RCC 7860 (cell line): ENCODE results near the gene ZFAND3.

Experiments
- DNase-seq: peaks from one replicate; pipeline ENCODE4 v3.0.0-alpha.2; 2015; ENCODE audit warnings: low spot score
- FAIRE-seq: peaks from 2 replicates; lab custom pipeline; 2012; peaks lifted over from hg19 to GRCh38; lab: Jason Lieb, UNC

Gene ZFAND3

GRCh38 chr6:38068854-38069590 lies 249.5 kb downstream of the ZFAND3 start:
- FAIRE-seq, result no peak
- no peak for DNase-seq

- DNase-seq, result no peak
- FAIRE-seq, result no peak
Measured at GRCh38 chr6:38077488-38078030, 258.0 kb downstream of the ZFAND3 start.

DNA sequence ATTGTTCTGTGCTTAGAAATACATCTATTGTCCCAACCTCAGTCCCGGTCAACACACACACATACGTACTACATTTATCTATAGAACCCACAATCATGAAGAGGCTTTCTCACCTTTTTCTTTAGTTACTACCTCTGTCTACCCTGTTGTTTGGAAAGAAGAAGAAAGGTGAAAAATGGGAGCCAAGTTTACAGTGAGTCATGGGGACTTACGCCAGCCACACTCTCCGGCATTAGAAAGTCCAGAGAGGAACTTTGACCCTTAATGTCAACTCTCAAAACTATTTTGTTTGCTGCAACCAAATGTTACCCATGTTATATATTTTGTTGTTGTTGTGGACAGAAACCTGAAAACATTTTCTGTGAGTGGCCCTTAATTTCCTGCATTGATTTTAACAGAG lies 259.1 kb downstream of the ZFAND3 start:
- FAIRE-seq, result no peak
- no peak for DNase-seq

GRCh38 chr6:38079107-38079506 lies 259.6 kb downstream of the ZFAND3 start:
- DNase-seq (no peak), FAIRE-seq (no peak)

DNA sequence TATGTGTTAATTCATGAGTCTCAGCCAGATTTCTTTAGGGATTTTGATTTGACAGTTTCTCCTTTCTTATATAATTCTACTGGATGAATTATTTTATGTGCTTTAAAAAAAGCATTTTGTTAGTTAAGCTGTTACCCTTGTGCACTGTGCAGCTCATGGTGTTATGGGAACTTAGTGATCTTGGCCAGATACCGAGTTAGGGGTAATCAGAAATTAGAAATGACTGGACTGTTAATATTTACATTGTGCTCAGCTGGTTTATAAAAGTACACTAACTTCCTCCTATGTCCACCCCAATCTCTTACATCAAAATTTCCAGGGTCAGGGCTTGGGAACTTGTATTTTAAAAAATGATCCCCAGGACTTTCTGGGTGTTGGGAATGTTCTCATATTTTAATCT lies 260.0 kb downstream of the ZFAND3 start:
- no peak for FAIRE-seq
- DNase-seq, result no peak

DNA sequence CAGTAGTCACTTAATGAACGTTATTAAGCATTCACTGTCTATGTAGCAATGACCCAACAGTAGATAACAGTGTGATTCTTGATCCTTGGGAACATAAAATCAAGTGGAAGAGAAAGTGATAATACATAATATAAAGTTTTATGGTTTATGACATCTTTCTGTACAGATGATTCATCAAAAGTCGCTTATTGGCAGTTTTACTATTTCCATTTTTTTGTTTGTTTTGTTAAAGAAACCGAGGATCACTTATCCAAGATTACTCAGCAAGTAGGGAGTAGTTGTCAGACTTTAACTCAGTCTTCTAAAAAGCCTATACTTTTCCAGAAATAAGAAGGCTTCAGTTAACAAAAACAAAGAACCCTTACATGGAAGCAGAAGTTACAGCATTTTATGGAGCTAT lies 260.8 kb downstream of the ZFAND3 start:
- FAIRE-seq (no peak), DNase-seq (no peak)

DNA sequence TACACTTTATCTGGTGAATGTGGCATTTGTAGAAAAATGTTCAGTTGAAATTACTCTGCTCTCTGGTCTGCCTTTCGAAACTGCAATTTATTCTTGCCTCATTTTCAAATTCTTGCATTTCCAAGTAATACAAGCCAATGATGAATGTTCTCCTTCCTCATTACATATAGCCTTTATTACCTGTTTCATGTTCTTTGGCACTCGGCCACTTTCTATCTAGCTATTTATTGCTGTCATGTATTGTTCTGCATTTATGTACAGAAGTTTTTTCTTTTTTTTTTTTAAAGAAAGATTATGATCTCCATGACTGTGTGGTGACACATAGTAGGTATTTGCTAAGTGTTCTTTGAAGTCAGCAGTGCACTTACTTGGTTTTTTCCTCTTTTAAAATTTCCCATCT lies 261.4 kb downstream of the ZFAND3 start:
- DNase-seq (no peak), FAIRE-seq (no peak)

DNA sequence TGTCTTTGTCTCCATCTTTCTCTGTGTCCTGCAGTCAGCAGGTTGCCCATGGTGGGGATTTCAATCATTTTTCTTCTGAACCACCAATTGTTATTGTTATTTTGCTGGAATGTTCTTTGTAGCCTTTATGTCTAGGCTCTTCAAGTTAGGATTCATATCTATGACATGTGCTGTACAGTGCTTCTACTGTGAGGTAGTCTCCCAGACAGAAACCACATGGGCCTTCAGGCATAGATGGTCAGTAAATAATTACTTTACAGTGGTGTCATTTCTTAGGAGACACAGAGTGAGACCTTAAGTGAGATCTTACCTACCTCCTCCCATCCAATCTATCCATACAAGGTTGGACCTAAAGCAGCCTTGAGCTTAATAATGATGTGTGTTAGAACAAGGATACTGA lies 265.5 kb downstream of the ZFAND3 start:
- FAIRE-seq (no peak), DNase-seq (no peak)

GRCh38 chr6:38086346-38086745 lies 266.8 kb downstream of the ZFAND3 start:
- no peak for DNase-seq
- no peak for FAIRE-seq

DNA sequence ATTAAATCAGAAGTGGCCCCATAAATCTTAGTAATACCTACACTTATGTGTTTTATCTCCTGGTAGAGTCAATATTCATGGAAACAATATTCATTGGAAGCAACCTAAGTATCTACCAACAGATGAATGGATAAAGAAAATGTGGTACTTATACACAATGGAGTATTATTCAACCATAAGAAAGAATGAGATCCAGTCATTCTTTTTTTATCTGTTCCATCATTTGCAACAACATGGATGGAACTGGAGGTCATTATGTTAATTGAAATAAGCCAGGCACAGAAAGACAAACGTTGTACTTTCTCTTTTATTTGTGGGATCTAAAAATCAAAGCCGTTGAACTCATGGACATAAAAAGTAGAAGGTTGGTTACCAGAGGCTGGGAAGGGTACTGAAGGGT lies 268.5 kb downstream of the ZFAND3 start:
- FAIRE-seq (no peak), DNase-seq (no peak)

GRCh38 chr6:38088829-38089228 lies 269.3 kb downstream of the ZFAND3 start:
- no peak for FAIRE-seq

DNA sequence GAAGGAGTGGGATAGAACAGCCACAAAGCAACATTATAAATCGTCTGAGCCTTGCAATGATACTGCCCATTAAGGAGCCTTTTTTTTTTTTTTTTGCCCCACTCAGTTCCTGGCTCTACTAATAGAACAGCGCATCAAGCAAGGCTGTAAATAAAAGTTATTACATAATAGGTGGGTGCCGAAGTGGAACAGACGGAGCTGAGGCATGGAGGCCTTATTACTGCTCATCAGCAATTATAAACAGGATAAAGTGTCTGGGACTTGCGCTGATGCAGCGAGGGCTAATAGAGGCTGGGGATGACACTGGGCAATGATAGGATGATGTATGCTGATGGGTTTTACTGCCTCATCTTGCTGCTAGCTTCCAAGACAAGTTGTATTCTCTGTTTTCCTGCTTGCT lies 272.1 kb downstream of the ZFAND3 start:
- DNase-seq (no peak), FAIRE-seq (no peak)

More at GRCh38 chr6:38088829-38089228, 269.3 kb downstream of the ZFAND3 start:
- DNase-seq, result no peak

DNA sequence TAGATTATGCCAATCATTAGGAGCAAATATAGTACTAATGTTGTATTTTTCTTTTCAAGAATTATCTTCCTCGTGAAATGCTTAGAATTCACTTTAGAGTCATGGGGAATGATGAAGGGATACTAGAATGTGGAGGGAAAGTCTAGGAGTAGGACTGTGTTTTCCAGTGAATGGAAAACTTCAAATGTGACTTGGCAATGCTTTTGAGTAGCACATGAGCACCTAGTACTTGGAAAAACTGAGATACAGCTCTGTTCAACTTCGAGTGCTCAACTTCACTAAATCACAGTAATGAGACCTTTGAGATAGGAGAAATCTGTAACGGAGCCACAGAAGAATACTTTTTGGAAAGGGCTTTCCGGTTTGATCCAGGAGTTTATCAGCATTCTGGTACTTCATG lies 272.9 kb downstream of the ZFAND3 start:
- no peak for DNase-seq
- FAIRE-seq, result no peak

DNA sequence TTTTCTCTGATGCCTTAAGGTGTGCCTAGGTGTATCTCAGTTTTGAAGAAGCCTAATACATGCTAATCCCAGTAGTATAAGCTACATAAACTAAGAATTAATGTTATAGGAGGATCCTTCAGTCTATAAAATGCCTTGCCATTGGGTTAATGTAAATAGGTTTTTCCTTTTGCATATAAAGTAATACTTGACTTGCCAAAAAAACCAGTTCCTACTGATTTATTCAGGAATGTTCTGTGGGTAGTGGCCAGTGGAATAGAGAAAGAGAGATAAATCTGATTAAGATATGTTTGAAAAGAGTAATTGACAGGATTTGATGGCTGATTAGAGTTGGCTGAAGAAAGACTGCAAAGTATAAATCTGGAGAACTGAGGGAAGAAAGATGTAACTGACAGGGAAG lies 273.4 kb downstream of the ZFAND3 start:
- FAIRE-seq (no peak), DNase-seq (no peak)

- no peak for DNase-seq
- no peak for FAIRE-seq
Measured at GRCh38 chr6:38095054-38095453, 275.5 kb downstream of the ZFAND3 start.

DNA sequence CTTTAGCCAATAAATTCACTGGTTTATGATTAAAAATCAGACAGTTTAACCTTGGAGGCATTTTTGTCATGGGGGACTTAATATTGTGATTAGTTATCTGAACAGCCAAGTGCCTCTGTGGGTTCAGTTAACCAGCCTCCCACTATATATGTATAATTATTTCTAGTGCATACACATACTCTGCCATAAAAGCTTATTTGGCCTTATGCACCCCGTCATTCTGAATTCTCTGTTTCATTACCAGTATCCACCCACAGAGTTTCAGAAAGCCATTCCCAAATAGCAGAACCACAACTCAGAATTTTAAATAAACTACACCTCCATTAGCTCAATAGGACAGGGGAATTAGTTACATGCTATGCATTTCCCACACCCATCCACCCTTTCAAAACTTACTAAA lies 279.7 kb downstream of the ZFAND3 start:
- FAIRE-seq (no peak), DNase-seq (no peak)

- no peak for FAIRE-seq
Measured at GRCh38 chr6:38100380-38100779, 280.9 kb downstream of the ZFAND3 start.

DNA sequence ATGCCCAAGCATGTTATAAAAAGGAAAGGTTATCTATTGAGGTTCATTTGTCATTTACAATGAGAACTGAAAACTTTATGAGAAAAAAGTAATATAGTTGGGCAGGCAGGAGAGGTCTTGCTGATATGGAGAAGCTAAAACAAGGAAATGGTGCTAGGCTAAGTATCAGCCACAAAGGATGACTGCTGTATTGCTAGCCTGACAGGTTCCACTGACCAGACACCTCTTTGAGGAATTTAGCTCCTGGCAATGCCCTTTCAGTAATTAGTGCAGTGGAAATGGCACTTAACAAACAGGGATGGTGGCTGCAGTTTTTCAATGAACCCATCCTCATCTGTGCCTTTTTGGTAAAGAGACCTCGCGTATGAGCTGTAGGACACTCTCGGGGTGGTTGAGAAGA lies 284.4 kb downstream of the ZFAND3 start:
- DNase-seq (no peak), FAIRE-seq (no peak)

More at GRCh38 chr6:38100380-38100779, 280.9 kb downstream of the ZFAND3 start:
- no peak for DNase-seq

- no peak for FAIRE-seq
- DNase-seq, result no peak
Measured at GRCh38 chr6:38105066-38105465, 285.5 kb downstream of the ZFAND3 start.

GRCh38 chr6:38107073-38107472 lies 287.5 kb downstream of the ZFAND3 start:
- no peak for DNase-seq

GRCh38 chr6:38110481-38110971 lies 291.0 kb downstream of the ZFAND3 start:
- no peak for FAIRE-seq
- DNase-seq, result no peak

More at GRCh38 chr6:38107073-38107472, 287.5 kb downstream of the ZFAND3 start:
- FAIRE-seq, result no peak

- DNase-seq (no peak), FAIRE-seq (no peak)
Measured at GRCh38 chr6:38112181-38112580, 292.7 kb downstream of the ZFAND3 start.
